ENCODE measurements around the gene MICA.

DNA sequence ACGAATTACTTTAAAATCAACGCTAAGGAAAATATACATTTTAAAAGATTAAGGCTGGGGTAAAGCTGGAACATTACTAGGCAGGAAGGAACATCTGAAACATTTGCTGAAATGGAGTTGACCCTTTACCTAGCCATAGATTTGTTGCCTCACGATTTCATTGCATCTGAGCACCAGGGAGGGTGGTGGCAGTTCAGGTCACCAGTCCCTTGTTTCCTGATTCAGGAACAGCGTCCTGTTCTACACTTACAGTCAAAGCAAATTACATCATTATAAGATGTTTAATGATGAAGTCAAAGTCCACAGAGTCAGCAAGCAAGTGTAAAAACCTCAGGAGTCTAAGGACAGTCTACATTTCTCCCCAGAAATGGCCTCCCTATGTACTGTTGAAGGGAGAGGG lies 9.0 kb upstream of the MICA start:
- TF ChIP-seq CTCF (IDR thresholded peaks at IDR 0.05) (no peak), POLR2A (IDR thresholded peaks at IDR 0.05; ENCODE audit: low read length) (no peak), NPAS2 (CRISPR knock-in tag; IDR thresholded peaks at IDR 0.05; ENCODE audit: borderline replicate concordance) (no peak), RCOR1 (IDR thresholded peaks at IDR 0.05; ENCODE audit: low read depth, low read length) (no peak), JUN (IDR thresholded peaks at IDR 0.05) (no peak)
